H1 (cell line): Measurements from ENCODE around the gene DDA1.

Experiments used
- CHD1 ChIP-seq: IDR thresholded peaks from 2 replicates; pipeline ENCODE4 v1.6.1; 2012; ENCODE audit warnings: low read depth, low read length, improper control_type of control experiment
- CTCF ChIP-seq, 3 experiments: IDR thresholded peaks; 1 replicate in 2 of 3; 2 replicates in 1 of 3; pipeline versions ENCODE4 v1.5.1 to v1.6.1; 2011; ENCODE audit warnings: low read length in 3 of 3, mild to moderate bottlenecking in 3 of 3, inconsistent platforms in 2 of 3, low read depth in 1 of 3, moderate library complexity in 1 of 3; ENCODE audit not compliant: insufficient read depth in 1 of 3; ENCODE audit errors: control extremely low read depth in 1 of 3
- JUN ChIP-seq: IDR thresholded peaks from 2 replicates; pipeline ENCODE4 v1.6.1; 2011; ENCODE audit warnings: low read depth, mild to moderate bottlenecking, improper control_type of control experiment, low read length

DNA sequence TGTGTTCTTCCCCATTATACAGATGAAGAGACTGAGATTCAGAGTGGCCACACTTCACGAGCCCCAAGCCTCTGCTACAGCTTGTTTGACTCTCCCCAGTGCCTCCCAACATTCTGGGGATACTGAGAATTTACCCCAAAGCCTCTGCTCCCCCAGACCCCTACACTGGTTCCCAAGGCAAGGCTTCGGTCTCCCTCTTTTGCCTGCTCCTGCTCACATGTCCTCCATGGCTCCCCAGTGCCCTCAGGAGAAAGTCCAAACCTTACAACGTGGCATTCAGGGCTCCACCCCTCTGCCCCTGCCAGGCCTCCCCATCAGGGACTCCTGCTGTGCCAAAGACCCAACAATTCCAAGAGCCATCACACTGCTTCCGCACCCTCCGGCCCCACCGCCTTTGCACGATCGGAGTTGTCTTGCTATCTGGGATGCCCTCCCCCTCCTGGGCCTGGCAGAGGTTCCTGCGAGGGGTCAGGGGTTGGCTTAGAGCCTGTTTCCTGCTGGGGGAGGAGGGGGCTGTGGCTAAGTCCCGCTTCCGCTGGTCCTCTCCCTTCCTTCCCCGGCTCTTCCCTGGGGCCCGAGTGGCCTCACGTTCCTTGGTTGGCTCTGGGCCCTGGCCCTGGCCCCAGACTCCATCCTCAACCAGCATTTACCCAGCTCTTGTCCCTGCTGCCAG, 43.4 kb downstream of the DDA1 start:
- TF ChIP-seq CHD1 (no peak), CTCF (IDR thresholded peaks at IDR 0.05; ENCODE audit: control extremely low read depth in 1 of 3, insufficient read depth in 1 of 3, low read depth in 1 of 3, low read length in 3 of 3) (no peak), JUN (no peak)
